Measurements from ENCODE around the gene PDXK.
A peak's percentile ranks its signal among the peaks of the same experiment; 100 is the strongest.

PDXK gene

DNA sequence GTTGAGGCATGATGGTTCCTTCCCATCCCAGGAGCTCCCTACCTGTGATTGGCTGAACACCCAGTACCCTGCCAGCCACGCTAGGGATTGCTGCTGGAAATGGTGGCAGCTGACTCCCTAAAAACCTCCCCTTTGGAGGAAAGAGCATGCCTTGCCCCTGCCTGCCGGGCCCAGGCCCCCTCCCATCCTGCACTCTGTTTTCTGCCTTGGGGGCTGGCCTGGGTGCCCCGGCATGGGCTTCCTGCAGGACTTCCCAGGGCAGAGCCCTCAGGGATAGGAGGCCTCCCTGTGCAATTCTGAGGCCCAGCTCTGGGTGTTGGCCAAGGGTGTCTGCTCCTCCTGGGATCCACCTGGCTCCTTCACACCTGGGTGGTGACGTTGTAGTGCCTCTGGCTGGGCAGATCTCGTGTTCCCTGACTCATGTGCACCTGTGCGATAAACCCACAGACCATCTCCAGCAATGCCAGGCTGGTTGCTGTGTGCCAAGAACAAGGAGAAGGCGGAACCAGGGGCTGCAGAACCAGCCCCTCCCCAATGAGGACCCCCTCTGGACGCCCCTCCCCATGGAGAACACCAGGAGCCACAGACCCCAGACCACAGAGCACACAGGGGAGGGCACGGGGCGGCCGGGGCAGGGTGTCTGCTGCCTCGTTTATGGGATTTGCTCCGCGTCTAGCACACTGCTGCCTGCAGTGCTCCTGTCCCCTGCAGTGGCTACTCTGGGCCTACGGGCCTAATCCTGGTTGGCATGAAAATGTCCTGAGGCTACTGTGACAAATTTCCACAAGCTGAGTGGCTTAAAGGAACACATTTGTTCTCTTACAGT lies 43.6 kb downstream of the PDXK start:
- DNase-seq = no peak

DNA sequence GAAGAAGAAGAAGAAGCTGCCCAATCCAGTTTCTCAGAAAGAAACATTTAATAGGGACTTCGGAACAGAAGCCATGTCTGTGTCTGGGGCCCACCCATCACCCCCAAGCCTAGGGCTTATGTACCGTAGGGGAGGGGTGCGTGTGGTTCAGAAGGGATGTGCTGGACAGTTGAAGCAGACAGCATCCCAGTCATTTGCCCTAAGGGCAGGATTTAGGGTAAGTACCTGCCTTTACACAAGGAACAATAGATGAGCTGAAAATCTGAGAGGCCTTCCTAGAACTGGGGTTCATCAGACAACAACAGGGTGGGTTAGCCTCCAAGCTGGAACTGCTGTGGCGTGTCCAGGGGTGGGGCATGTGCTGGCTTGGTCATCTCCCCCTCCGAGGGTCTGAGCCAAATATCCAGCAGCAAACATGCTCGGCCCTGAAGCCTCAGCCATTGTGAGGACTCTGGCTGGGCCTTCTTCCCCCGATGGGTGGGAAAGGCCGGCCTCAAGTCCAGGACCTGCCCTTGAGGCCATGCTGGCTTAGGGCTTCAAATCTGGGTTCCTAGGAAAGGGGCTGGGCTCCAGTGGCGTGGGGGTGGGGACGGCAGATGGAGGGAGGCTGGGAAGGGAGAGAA lies 45.1 kb downstream of the PDXK start:
- no peak for DNase-seq

DNA sequence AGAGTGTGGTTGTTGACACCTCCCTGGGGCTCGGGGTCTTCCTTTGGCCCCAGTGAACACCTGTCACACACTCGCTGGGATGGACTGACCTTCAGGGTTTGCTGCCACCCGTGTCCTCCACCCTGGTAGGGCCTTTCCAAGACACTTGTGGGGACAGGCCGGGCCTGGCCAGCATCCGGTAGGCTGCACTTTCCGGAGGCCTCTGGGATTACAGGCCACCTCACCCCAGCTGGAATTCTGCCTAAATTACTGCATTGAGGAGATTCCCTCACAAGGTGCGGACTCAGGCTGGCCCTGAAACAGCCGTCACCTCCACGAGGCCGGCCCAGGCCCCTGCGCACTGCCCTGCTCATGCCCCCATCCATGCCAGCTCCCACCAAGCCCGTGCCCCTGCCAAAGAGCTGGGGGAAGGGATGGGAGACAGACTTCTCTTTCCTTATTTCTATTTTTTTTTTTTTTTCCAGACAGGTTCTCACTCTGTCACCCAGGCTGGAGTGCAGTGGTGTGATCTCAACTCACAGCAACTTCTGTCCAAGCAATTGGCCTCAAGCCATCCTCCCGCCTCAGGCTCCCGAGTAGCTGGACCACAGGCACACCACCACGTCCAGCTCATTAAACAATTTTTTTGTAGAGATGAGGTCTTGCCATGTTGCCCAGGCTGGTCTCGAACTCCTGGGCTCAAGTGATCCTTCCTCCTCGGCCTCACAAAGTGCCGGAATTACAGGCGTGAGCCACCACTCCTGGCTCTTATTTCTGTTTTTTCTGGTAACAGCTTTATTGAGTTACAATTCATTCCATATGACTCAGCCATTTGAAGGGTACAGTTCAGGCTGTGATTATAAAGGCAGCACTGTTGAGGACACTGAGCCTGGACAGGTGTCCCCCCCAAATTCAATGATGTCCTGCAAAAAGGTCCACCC lies 45.9 kb downstream of the PDXK start:
- no peak for DNase-seq

DNA sequence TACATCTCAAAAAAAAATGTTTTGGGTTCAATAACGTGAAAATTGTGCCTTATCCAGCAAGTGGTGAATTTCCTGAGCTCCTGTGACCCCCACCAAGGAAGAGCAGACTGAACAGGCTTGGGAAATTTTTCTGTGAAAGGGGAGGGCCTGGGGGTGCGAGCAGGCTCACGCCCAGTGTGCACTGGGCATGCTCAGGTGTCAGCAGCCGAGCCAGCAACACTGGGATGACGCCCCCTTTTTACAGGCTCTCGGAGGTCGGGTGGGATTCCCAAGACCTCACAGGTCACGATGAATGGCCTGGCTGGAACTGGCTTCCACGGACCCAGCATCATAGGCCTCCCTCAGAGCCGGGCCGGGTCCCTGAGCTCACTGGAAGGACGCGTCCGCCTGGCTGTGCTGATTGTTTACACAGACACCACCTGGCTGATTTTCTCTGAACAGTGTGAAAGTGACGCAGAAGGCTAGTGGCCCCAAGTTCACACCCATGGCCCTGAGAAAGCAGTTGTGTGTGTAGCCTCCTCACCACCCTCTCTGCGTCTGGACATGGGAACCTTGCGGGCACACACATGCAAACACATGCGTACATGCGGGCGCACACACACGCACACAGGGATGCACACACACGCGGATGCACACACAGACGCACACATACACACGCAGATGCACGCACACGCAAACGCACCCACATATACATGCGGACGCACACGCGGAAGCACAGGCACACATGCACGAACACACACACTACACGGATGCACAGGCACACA lies 48.0 kb downstream of the PDXK start:
- no peak for DNase-seq

DNA sequence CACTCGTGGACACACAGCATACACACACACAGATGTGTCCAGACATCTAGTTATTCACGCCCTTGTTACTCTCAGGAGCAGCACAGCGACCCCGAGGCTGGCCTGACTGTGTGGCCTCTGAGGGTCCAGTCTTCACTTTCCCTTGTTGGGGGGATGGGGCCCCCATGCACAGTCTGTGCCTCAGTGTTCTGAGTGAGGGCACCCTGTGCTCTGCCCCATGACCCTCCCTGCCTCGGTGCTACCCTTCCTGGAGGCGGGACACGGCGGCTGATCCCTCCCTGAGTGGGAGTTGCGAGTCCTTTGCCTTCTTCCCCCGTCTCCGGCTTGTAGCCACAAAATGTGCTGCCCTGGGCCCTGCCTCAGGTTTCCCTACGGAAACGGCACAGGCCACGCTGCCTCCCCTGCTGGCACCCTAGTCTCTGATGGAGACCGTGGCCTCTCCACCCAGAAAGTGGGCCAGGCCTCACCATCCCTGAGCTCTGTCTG lies 48.6 kb downstream of the PDXK start:
- DNase-seq = no peak

DNA sequence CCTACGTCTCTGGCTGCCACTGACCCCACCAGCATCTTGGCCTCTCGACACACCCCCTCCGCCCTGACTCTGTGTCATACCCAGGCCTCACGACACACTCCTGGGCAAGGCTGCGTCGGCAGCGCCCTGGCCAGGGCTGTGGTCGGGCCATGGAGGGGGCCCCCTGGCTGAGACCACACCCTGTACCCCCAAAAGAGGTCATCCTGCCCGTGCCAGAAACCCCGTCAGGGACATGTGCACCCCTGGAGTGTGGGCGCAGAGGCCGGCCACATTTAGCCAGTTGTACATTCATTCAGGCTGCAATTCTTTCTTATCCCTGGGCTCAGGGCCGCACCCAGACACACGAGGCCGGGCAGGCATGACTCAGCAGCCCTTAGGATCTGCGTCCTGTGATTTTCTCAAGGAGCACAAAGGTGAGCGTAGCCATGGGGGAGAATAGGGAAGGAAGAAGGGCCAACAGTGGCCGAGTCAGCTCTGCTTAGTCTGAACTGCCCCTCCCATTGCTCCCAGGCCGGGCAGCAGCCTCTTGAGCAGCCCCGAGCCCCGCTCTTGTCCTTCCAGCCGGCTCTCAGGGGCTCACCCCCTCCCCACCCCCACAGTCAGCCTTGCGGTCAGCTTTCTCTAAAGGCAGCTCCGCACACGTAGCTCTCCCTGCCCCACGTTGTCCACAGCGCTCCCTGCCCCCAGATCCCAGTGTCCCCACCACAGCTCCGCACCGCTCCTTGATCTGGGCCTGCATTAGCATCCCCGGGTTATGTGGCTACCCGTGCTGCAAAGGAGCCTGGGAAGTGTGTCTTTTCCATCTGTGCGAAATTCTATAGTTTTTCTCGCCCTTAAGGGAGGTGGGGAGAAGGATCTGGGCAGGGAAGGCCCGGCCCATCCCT lies 49.3 kb downstream of the PDXK start:
- peak in 8 of 51 donors; percentile 7 to 46 (median 26) for DNase-seq

DNA sequence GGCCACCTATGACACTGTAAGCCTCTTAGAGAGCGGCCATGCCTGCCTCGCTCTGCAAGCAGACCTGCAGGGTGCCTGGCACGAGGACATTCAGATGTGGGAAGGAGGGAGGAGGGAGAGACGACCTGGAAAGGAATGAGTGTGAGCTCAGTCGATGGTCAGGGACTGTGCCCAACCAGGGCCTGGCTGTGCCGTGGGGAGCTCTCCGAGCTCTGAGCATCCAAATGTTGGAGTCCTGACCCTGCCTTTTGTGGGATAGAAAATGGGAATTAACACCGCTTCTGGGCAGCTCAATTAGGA lies 49.9 kb downstream of the PDXK start:
- no peak for DNase-seq

DNA sequence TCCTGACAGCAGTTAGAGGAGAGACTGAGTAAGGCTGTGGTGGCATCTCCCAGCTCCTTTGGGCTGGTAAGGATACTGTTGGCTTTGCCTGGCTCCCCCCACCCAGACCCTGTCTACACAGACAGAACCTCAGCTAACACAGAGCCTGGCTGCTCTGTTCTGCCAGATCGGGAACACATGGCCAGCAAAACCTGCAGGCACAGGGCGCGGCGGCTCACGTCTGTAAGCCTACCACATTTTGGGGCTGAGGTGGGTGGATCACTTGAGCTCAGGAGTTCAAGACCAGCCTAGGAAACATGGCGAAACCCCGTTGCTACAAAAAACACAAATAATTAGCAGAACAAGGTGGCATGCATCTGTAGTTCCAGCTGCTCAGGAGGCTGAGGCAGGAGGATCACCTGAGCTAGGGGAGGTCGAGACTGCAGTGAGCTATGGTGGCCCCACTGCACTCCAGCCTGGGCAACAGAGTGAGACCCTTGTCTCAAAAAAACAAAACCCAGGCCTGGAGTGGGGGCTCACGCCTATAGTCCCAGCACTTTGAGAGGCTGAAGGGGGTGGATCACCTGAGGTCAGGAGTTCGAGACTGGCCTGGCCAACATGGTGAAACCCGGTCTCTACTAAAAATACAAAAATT lies 50.5 kb downstream of the PDXK start:
- no peak for DNase-seq

DNA sequence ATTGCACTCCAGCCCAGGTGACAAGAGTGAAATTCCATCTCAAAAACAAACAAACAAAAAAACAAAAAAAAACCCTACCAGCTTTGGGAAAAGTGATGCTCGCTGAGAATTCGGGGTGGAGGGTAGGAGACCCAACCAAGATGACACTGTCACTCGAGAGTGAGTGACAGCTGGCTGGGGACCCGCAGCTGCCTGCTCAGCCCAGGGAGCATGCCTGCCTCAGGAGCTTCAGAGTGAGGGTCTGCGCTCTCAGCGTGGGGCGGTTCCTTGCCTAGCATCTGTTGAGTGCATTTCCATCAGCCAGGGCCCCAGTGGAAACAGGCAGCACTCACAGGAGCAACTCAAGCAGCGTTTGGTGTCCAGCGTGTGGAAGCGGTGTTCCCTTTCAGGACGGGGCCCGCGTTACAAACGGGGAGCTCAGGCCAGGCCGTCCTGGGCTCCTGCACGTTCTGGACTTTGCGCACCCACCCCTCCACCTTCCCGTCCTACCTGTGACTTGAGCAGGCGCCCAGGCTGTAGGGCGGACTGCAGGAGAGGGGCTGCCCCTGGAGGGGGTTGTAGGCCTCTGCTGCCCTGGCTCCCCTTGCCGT lies 51.2 kb downstream of the PDXK start:
- DNase-seq = no peak

DNA sequence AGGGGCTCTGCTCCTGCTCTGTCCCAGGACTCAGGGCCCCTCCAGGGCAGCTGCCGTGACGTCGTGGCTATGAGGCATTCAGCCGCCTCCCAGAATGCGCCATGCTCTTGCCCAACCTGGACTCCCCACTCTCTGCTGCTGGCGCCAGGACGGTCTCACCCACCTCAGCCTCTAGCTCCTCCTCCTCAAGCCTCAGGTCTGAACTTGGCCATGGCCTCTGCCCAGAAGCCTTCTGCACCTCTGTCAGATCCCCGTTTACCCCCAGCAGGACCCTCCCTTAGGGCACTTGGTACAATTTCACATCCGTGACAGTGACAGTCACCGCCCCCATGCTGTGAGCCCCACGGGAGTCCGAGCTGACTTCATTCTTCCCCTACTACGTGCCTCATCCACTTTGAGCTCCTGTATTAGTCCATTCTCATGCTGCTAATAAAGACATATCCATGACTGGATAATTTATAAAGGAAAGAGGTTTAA lies 52.3 kb downstream of the PDXK start:
- DNase-seq = no peak

DNA sequence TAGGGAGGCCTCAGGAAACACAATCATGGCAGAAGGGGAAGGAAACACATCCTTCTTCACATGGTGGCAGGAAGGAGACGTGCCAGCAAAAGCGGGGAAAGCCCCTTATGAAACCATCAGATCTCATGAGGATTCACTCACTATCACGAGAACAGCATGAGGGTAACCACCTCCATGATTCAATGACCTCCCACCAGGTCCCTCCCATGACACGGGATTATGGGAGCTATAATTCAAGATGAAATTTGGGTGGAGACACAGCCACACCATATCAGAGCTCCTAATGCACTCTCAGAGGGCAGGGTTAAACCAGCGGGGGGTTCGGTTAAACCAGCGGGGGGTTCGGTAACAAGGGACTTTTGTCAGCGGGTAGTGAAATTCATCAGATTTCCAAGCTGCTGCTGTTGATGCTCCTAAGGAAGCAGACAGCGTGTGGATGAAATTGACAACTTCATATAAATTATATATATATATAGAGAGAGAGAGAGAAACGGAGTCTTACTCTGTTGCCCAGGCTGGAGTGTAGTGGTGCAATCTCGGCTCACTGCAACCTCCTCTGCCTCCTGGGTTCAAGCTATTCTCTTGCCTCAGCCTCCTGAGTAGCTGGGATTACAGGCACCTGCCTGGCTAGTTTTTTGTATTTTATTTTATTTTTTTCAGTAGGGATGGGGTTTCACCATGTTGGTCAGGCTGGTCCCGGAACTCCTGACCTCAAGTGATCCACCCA lies 52.9 kb downstream of the PDXK start:
- DNase-seq = no peak

DNA sequence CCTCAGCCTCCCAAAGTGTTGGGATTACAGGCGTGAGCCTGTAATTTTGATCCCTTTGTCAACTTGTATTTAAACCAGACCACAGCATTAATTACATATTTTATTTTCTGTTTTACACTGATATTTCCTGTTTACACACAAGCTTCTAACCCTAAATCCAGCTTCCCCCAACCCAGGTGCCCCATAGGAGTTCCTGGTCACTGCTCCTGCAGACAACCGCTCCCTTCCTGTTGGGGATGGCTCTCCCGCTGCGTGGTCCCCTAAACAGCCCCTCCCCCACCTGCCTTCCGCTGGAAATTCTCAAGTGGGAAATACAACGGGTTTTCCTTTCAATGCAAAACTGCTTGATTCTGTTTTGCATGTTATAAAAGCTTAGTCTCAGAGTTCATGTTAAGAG lies 53.5 kb downstream of the PDXK start:
- no peak for DNase-seq

DNA sequence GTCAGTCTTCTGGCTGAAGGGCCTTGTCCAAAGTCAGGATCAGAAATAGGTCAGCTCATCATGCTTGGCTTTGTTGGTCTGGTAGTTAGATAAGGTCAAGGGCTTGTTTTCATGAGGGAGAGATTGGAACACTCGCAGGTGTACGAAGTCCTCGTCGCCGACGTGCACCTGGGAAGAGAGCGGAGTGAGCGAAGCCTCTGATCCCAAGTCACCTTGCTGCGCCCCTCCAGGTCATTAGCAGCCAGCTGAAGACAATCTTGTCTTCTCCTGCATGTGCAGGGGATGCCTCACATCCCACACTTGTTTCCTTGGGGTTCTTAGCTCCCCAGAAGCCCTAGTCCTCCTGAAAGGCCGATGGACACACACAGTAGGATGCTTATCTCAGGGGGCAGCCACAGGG lies 55.2 kb downstream of the PDXK start:
- DNase-seq = no peak

DNA sequence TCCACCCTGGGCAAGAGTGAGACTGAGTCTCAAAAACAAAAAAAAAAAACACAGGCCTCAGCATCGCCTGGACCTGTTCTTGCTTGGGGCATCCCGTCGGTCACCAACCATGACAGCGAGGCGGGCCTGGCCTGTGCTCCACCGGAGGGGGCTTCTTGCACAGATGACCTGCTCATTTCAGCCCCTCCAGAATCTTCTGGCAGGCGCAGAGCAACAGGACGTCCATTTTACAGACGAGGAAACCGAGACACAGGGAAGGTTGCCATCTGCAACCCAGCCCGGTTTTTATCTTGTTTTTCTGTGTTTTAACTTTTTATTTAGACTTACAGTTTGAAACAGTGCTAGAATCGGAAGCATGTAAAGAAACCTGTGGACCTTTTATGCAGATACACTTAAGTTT lies 56.3 kb downstream of the PDXK start:
- DNase-seq = no peak

DNA sequence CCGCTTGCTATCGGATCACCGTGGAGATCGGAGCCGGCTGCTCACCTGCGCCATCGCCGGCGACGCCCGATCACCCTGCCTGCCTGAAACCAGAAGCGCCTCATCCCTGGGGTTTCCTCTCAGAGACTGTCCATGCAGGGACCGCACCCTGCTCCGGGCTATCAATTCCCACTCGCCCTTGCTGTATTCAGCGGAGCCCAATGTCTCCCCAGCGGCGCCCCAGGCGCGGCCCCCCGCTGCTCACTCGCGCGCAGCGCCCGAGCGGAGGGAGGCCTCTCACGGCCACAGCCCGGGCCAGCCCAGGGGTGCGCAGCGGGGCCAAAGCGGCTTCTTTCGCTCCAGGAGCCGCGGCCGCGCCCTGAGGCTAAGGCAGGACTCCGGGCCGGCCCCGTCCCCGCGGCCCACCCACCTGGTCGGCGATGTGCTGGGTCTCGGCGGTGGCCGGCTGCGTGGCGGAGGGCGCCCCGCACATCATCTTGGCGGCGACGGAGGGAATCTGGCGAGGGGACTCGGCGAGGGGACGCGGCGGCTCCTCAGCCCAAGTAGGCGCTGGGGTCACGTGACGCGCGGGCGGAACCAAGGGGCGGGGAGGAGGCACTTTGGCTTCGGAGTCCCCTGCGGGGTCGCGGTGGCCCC lies 57.0 kb downstream of the PDXK start, which contains the start of gene CSTB:
TSS of gene CSTB (minus strand) at position 514 of the 636 bp plus-strand sequence. CDS start at position 475, 39 bp downstream.
- peak in 50 of 51 donors; percentile 61 to 92 (median 84) for DNase-seq

DNA sequence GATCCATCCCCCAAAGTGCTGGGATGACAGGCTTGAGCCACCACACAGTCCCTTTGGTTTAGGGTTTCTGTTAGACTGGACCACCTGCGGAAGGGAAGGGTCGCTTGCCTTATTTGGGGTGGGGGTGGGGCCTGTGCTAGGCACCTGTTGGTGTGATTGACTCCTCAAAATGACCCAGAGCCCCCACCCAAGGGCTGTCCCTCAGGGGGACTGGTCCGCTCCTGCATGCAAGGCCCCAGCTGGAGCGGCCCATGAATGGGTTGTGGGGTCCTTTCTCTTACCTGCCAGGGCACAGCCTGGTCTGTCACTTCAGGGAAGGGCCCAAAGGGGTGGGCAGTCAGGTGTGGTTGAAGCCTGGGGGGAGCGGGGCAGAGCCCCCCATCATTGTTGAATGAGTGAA lies 59.0 kb downstream of the PDXK start:
- no peak for DNase-seq

DNA sequence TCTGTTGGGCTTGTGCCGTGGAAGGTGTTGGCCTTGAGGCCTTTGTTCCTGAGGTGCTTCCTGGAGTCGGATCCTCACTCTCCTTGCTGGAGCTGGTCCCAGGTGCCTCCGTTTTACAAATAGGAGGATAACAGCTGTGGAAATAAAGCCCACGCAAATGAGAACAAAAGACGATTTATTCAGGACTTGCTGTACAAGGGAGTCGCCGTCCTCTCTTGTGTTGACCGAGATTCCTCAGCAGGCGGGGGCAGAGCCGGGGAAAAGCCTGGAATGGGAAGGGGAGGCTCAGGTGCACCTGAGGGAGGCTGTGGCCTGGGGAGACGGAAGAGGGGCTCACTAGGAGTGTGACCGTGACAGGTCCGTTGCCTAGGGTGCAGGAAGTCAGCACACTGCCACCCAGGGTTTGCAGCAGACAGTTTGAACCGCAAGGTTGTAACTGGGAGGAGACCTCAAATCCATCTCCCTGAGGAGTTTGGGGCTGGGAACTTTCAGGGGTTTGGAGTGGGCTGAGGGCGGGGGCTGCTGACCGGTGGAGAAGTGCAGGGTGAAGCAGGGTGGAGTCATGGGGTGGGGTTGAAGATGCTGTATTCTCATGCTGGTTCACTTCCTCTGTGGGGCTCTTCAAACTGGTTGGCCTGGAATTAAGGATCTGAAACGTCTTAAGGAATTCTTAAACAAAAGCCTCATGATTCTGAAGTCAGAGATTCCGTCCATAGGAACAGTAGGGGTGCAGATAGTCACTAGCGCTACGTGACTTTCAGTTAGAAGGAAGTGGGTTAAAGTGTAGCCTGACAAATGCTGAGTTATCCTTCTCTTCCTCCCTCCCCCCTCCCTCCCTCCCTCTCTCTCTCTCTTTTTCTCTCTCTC lies 59.8 kb downstream of the PDXK start:
- no peak for DNase-seq

Data from hypothalamus (tissue), 51 donors.